LNCaP clone FGC (cell line): ENCODE measurements around the gene LTBP3.
"Not testable (repeated sequence)": the region's sequence is repeated elsewhere in the genome, so short reads cannot be mapped to it uniquely, and the experiment has no call there.

ENCODE experiments used
- DNase-seq: peaks from one replicate; pipeline ENCODE4 v3.0.0-alpha.2; 2011; ENCODE audit warnings: low read depth
- H3K4me3 ChIP-seq: 2 replicates; pipeline ENCODE4 v1.5.1; 2011; ENCODE audit warnings: mild to moderate bottlenecking, low read depth, low read length, control low read depth
- TF ChIP-seq, protein P1 (sequence below): IDR thresholded peaks from 2 replicates; pipeline ENCODE4 v1.5.1; 2012; ENCODE audit warnings: mild to moderate bottlenecking; ENCODE audit not compliant: control insufficient read depth, insufficient read depth; ENCODE audit errors: extremely low read depth

Gene LTBP3

DNA sequence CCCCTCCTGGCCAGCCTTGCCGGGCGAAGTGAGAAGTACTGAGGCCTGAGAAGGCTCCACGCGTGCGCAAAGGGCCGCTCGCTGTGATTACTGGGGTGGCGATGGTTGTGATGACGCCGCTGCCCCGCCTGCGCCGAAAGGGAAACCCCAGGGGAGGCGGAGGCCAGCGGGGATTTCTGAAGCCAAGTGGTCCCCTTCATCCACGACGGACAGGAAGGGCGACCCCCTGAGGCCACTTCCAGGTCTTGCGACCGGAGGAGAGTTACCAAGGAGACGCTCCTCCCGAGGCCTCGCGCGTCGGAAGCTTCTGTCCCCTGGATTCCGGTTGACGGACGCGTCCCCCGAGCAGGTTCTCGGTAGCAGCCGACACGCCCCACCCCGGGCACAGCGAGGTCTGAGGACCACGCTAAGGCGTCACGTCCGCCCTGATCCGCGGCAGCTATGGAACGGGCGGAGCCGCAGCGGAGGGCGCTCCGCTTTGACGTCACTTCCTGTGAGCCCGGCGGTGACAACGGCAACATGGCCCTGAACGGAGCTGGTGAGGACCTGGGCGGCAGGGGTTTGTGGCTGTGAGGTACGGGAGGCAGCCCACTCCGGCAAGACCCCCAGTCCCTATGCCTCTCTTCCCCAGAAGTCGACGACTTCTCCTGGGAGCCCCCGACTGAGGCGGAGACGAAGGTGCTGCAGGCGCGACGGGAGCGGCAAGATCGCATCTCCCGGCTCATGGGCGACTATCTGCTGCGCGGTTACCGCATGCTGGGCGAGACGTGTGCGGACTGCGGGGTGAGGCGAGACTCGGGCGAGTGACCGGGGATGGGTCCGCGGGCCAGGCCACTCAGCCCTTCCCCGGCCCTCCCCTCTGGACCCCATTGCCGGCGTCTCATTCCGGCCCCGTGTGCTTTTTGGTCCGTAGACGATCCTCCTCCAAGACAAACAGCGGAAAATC lies 12.1 kb upstream of the LTBP3 start, which contains the start of gene ZNRD2:
Gene ZNRD2 (plus strand): TSS at position 505 of the 946 bp plus-strand sequence. CDS start 15 bp downstream, at position 520.
- DNase-seq: peak; percentile 92
- H3K4me3 ChIP-seq: peak within 1 kb of the TSS; percentile 97
- TF ChIP-seq, protein P1, sequence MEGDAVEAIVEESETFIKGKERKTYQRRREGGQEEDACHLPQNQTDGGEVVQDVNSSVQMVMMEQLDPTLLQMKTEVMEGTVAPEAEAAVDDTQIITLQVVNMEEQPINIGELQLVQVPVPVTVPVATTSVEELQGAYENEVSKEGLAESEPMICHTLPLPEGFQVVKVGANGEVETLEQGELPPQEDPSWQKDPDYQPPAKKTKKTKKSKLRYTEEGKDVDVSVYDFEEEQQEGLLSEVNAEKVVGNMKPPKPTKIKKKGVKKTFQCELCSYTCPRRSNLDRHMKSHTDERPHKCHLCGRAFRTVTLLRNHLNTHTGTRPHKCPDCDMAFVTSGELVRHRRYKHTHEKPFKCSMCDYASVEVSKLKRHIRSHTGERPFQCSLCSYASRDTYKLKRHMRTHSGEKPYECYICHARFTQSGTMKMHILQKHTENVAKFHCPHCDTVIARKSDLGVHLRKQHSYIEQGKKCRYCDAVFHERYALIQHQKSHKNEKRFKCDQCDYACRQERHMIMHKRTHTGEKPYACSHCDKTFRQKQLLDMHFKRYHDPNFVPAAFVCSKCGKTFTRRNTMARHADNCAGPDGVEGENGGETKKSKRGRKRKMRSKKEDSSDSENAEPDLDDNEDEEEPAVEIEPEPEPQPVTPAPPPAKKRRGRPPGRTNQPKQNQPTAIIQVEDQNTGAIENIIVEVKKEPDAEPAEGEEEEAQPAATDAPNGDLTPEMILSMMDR: peak; percentile 45

DNA sequence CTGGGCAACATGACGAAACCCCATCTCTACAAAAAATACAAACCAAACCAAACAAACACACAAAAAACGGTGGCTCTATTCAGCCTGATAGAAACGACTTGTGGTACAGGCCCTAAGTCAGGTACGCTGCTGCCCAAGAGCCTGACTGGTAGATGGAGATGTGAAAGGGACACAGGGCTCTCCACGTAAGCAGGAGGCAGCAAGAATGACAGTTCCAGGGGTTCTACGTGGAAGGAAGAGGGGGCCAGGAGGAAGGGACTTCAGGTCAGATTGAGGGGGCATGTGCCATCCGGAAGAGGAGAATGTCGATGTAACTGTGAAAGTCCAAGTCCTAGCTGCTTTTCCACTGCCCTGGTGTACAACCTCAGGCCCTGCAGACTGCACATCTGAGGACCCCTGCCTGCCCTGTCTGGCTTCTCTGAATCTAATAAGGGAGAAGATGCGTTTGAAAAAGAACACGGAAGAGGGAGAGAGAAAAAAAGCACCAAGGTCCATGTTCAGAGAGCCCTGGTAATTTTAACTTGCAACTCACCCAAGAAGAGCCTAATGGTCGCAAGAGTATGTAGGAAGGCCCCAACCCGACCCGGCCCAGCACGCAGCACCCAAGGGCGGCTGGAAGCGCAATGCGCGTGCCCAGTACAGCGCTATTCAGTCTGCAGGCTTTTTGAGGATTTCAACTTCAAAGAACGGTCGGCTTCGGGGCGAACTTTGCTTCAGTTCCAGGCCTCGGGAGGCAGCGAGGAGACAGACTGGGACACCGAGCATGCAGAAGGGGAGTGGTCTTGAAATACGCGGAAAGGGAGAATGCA lies 11.2 kb upstream of the LTBP3 start:
- TF ChIP-seq, protein P1: no peak
- peak overlapping the region; percentile 97 for H3K4me3 ChIP-seq
- no peak for DNase-seq

DNA sequence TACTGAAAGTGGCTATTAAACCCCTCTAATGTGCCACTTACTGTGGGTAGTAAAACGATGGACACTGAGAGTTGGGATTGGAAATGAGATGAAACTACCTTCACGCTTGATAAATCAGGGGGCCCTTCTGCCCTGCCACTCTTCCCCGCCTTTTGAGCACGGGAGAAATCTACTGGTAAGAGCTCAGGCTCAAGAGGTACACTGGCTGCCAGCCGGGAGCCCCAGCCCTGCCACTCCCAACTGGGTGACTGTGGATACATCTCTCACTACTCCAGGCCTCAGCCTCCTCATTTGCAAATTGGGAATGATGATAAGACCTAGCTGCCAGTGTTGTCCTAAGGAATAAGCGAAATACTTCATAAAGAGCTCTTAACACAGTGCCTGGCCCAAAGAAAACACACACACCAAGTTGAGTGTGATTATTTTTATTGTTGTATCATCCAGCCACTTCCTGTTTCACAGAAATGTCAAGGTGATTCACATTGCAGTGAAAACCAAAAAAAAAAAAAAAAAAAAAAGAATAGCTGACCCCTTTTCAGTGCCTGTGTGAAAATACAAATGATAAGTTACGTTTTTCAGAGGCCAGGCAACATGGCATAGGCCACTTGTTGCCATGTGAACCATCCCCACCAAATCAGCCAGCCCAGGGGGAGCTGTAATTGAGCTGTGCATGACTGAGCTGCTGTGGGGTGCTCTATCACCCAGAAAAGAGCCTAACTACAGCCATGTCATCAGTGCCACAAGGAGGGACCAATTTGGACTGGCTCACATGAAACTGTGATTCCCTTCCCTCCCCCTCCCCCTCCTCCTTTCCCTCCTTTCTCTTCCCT lies 7.7 kb upstream of the LTBP3 start:
- TF ChIP-seq, protein P1: no peak
- DNase-seq: no peak
- H3K4me3 ChIP-seq: no peak overlapping the region

DNA sequence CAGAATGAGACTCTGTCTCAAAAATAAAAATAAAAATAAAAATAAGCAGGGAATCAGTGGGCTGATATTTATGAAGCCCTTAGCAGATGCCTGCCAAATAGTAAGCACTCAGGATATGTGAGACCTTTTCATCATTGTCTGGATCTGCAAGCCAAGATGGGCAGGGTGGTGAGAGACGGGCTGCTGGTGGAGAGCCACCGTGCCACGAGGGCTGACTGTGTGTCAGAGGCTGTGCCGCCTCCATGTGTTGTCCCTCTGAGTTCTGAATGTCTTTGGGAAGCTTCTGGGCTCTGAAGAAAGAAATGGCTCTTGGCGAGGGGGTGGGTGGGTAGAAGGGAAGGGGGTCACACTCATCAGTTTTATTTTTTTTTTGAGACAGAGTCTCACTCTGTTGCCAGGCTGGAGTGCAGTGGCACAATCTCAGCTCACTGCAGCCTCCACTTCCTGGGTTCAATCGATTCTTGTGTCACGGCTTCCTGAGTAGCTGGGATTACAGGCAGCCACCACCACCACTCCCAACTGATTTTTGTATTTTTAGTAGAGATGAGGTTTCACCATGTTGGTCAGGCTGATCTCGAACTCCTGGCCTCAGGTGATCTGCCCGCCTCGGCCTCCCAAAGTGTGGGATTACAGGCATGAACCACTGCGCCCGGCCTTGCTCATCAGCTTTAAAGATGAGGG lies 6.9 kb upstream of the LTBP3 start:
- not testable (repeated sequence) for H3K4me3 ChIP-seq, DNase-seq

DNA sequence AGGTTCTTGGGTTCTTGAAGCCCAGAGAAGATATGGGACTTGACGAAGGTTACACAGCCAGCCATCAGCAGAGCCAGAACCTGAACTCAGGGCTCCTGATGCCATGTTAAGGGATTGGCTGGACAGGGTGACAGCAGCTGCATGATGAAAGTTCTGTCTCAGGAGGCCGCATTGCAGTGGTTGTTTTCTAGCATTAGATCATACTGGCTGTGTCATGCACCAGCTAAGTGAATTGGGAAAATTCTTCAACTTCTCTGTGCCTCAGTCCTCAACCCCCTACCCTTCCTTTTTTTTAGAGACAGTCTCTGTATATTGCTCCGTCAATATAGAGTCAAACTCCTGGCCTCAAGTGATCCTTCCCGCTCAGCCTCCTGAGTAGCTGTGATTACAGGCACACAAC lies 5.4 kb upstream of the LTBP3 start:
- TF ChIP-seq, protein P1: no peak
- DNase-seq: no peak
- no peak overlapping the region for H3K4me3 ChIP-seq

DNA sequence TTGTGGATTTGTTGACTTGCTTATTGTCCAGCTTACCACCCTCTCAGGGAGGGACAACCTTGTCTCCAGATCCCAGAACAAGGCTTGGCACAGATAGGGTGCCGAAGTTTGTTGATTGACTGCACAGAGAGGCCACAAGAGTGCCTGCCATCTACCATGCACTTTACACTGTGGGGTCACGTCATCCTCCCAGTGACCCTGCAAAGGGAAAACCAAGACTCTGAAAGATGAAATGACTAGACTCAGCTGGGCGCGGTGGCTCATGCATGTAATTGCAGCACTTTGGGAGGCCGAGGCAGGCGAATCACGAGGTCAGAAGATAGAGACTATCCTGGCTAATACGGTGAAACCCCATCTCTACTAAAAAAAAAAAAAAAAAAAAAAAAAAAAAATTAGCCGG lies 4.6 kb upstream of the LTBP3 start:
- TF ChIP-seq, protein P1: no peak
- H3K4me3 ChIP-seq: no peak overlapping the region
- no peak for DNase-seq
